Sigmoid colon (tissue), 7 donors: Measurements from ENCODE around the gene IRF4. TPM values are rescaled to one million over a fixed set of nuclear protein-coding genes. Genes with fewer than 3 reads are reported as not detected.

Experiments
- DNase-seq: peaks from one replicate; pipeline ENCODE4 v3.0.0-alpha.2; 2019
- H3K27ac ChIP-seq, 4 donors: fragments of 200-600 bp; sonication (generic); one replicate each; pipeline ENCODE4 v1.5.1; 2016 to 2019; ENCODE audit warnings: mild to moderate bottlenecking in 1 of 4
- H3K27me3 ChIP-seq, 3 donors: fragments of 200-600 bp; sonication (generic); one replicate each; pipeline ENCODE4 v1.5.1; 2019; ENCODE audit warnings: mild to moderate bottlenecking in 1 of 3
- H3K36me3 ChIP-seq, 4 donors: fragments of 200-600 bp; sonication (generic); one replicate each; pipeline ENCODE4 v1.5.1; 2016 to 2019
- H3K4me1 ChIP-seq, 4 donors: fragments of 200-600 bp; sonication (generic); one replicate each; pipeline ENCODE4 v1.5.1; 2017 to 2019
- H3K4me3 ChIP-seq, 4 donors: fragments of 200-600 bp; sonication (generic); one replicate each; pipeline ENCODE4 v1.5.1; 2017 to 2019; ENCODE audit warnings: mild to moderate bottlenecking in 2 of 4, moderate library complexity in 1 of 4
- H3K9me3 ChIP-seq, 4 donors: fragments of 200-600 bp in 3 of 4; sonication (generic) in 3 of 4; one replicate each; pipeline versions ENCODE4 v1.5.1 to v1.6.1; 2013 to 2019
- EP300 ChIP-seq, 4 donors: sonication (generic); formaldehyde crosslinking; IDR thresholded peaks; one replicate each; pipeline ENCODE4 v1.6.1; 2017; ENCODE audit warnings: antibody characterized with exemption in 4 of 4
- POLR2A ChIP-seq, 2 donors: fragments of 450-650 bp; IDR thresholded peaks; one replicate each; pipeline ENCODE4 v1.6.1; 2016; ENCODE audit warnings: antibody characterized with exemption in 2 of 2, mild to moderate bottlenecking in 2 of 2, moderate library complexity in 2 of 2
- POLR2AphosphoS5 ChIP-seq, 4 donors: sonication (generic); formaldehyde crosslinking; IDR thresholded peaks; one replicate each; pipeline ENCODE4 v1.6.1; 2017; ENCODE audit warnings: antibody characterized with exemption in 4 of 4
- WGBS, 2 donors: extraction: QIAGEN DNeasy Blood & Tissue Kit; methylation state at CpG; one replicate each; pipeline ENCODE4 v1.1.7; 2013; 5-methylcytosine and 5-hydroxymethylcytosine counted together
- intact Hi-C: fragments of 100-400 bp; cut with DNase I; formaldehyde crosslinking; loops from one replicate; pipeline ENCODE4 v1.15.1; 2023
- polyA plus RNA-seq, 3 donors: library from polyadenylated mRNA; stranded (reverse); fragments of 200-250 nt; gene quantifications; one replicate each; pipeline ENCODE4 v1.2.3, GENCODE V29; 2013
- total RNA-seq, 4 donors: library from RNA; depleted of rRNA; stranded (reverse); fragments of >200 nt; gene quantifications; one replicate each; pipeline ENCODE4 v1.1.0, GENCODE V29; 2016
- TF ChIP-seq, protein P1 (sequence below), 4 experiments: fragments of 450-650 bp in 3 of 4; fragments of 200-600 bp in 1 of 4; IDR thresholded peaks; one replicate each; pipeline ENCODE4 v1.5.1; 2016 to 2019; ENCODE audit warnings: antibody characterized with exemption in 4 of 4, mild to moderate bottlenecking in 3 of 4, moderate library complexity in 2 of 4
- donor health status: healthy with polysubstance abuse.
- donor health status: Bipolar disorder and iron deficiency.
- donor health status: healthy.

The IRF4 gene
- total and polyA plus RNA-seq, 7 donors: 0.28 to 9.3 (median 0.46) TPM

DNA sequence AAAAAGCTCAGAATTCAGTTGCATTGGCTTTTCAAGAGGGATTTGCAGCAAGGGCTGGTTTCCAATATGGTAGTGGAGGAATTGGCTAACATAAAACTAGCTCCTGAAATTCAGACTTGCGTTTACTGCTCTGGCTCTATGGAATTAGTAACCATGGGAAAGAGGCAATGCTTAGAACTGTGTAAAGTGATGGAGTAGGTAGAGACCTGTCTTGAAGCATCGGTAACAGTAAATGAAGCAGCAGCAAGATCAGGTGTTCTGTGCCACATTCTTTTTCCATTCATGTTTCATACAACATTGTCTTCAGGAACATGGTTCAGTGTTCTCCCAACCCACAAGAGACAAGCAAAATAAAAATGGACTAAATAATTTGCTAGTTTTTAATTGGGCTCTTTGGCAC lies 6.5 kb downstream of the IRF4 start:
- Histone ChIP-seq H3K4me3 (no peak overlapping the region), H3K9me3 (no peaks in the 10 kb centered on the region), H3K27me3 (peaks cover 8 to 37% (median 14%) of the 10 kb centered on the region in 3 donors), H3K4me1 (peaks cover 0 to 9% (median 7%) of the 10 kb centered on the region in 4 donors), H3K36me3 (no peaks in the 10 kb centered on the region), H3K27ac (no peak overlapping the region)
- intact Hi-C loops: no loop called here
- WGBS, 2 donors: 90 to 91% methylated on average over 2 of the region's 2 CpGs
- TF ChIP-seq POLR2A (IDR thresholded peaks at IDR 0.05) (no peak), POLR2AphosphoS5 (IDR thresholded peaks at IDR 0.05) (no peak), EP300 (IDR thresholded peaks at IDR 0.05) (no peak)
- TF ChIP-seq, protein P1, sequence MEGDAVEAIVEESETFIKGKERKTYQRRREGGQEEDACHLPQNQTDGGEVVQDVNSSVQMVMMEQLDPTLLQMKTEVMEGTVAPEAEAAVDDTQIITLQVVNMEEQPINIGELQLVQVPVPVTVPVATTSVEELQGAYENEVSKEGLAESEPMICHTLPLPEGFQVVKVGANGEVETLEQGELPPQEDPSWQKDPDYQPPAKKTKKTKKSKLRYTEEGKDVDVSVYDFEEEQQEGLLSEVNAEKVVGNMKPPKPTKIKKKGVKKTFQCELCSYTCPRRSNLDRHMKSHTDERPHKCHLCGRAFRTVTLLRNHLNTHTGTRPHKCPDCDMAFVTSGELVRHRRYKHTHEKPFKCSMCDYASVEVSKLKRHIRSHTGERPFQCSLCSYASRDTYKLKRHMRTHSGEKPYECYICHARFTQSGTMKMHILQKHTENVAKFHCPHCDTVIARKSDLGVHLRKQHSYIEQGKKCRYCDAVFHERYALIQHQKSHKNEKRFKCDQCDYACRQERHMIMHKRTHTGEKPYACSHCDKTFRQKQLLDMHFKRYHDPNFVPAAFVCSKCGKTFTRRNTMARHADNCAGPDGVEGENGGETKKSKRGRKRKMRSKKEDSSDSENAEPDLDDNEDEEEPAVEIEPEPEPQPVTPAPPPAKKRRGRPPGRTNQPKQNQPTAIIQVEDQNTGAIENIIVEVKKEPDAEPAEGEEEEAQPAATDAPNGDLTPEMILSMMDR (IDR thresholded peaks at IDR 0.05): no peak
- DNase-seq: no peak

DNA sequence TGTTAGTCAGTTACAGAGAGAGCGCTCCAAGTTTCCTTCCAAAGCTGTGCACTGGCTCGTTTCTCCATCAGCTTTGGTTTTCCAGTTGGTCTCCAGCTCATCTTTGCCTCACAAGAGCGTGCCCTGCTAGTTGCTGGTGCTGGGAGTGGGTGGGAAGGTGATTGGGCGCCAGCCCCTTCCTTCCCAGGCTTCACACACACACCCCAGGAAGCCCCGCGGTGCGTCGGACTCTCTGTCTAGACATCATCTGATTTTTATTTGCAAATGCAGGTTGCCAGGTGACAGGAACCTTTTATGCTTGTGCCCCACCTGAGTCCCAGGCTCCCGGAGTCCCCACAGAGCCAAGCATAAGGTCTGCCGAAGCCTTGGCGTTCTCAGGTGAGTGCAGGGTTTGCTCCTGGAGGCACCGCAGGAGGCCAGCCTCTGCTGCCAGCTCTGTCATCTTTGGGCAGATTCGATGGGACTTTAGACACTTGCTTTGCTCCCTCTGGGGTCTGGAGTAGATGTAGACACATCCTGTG lies 7.1 kb downstream of the IRF4 start:
- Histone ChIP-seq H3K27me3 (peaks cover 3 to 32% (median 9%) of the 10 kb centered on the region in 3 donors), H3K36me3 (no peaks in the 10 kb centered on the region), H3K4me3 (no peak overlapping the region), H3K4me1 (peaks cover 0 to 4% (median 1%) of the 10 kb centered on the region in 4 donors), H3K9me3 (no peaks in the 10 kb centered on the region), H3K27ac (no peak overlapping the region)
- TF ChIP-seq POLR2A (IDR thresholded peaks at IDR 0.05): no peak
- TF ChIP-seq, protein P1 (IDR thresholded peaks at IDR 0.05): no peak
- no peak for TF ChIP-seq EP300 (IDR thresholded peaks at IDR 0.05)
- TF ChIP-seq POLR2AphosphoS5 (IDR thresholded peaks at IDR 0.05): no peak
- 79 to 88% methylated on average over 13 of the region's 13 CpGs for WGBS, 2 donors
- intact Hi-C loops: no loop called here
- DNase-seq: no peak

DNA sequence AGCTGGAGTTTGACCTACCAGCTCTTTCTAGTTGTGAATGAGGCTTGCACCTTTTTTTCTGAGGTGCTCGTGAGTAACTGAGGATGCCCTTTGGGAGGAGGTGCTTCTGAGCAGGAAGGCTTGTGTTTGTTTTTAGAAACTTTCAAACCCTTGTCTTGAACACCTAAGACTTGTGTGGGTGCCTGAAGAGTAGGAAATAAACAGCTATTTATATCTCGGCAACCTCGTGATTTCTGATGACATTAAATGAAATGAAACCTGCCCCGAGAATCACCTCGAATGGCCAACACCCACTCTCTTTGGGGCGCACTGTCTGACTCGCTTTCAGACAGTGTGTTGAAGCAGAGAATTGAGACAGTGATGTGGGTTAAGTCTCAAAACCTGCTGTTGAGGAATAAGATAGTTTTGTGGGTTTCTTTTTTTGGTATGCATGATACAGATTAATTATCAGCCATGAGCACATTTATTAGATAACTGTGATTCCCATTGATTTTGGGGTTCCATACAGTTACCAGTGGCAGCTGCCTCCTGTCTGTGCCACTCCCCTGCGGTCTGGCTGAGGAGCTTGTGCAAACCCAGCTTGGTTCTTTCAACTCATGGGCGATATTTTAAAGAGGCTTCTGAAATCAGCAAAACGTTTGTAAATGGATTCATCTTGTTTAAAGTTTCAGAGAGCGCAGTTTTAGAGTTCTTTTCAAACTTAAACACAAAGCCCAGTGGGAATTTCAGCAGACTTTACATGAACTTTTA lies 8.4 kb downstream of the IRF4 start:
- no peaks in the 10 kb centered on the region for H3K36me3 ChIP-seq
- peaks cover 0 to 18% (median 0%) of the 10 kb centered on the region in 3 donors for H3K27me3 ChIP-seq
- no peak overlapping the region for H3K4me3 ChIP-seq
- H3K4me1 ChIP-seq: no peaks in the 10 kb centered on the region
- TF ChIP-seq, protein P1 (IDR thresholded peaks at IDR 0.05): no peak
- no peak for TF ChIP-seq EP300 (IDR thresholded peaks at IDR 0.05)
- TF ChIP-seq POLR2AphosphoS5 (IDR thresholded peaks at IDR 0.05): no peak
- no peak for TF ChIP-seq POLR2A (IDR thresholded peaks at IDR 0.05)
- no peak overlapping the region for H3K27ac ChIP-seq
- intact Hi-C loops: no loop called here
- no peaks in the 10 kb centered on the region for H3K9me3 ChIP-seq
- no peak for DNase-seq
- 61 to 65% methylated on average over 11 of the region's 11 CpGs for WGBS, 2 donors

DNA sequence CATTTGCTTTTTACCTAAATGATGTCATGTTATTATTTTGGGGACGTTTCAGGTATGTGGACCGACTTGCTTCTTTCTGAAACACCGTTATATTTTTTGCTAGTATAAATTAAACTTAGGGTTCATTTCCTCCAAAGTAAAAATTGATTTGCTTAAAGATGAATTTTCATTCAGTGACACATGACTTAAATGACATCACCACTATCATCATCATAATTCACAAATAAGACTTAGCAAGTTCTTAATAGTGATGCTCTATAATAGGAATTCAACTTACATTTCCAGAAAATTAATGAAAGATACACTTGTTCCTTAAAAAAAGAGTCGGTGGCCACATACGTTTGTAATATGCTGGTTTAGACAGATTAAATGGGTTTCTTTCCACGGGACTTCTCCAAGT lies 9.3 kb downstream of the IRF4 start:
- Histone ChIP-seq H3K27ac (no peak overlapping the region), H3K27me3 (peaks cover 0 to 10% (median 0%) of the 10 kb centered on the region in 3 donors), H3K4me1 (no peaks in the 10 kb centered on the region), H3K36me3 (no peaks in the 10 kb centered on the region), H3K4me3 (no peak overlapping the region), H3K9me3 (no peaks in the 10 kb centered on the region)
- DNase-seq: no peak
- intact Hi-C loops: no loop called here
- no peak for TF ChIP-seq EP300 (IDR thresholded peaks at IDR 0.05)
- TF ChIP-seq, protein P1 (IDR thresholded peaks at IDR 0.05): no peak
- TF ChIP-seq POLR2A (IDR thresholded peaks at IDR 0.05): no peak
- TF ChIP-seq POLR2AphosphoS5 (IDR thresholded peaks at IDR 0.05): no peak
- WGBS, 2 donors: 88 to 89% methylated on average over 6 of the region's 6 CpGs
